ENCODE data around the gene CRIM1.
"Not testable (repeated sequence)": the region's sequence is repeated elsewhere in the genome, so short reads cannot be mapped to it uniquely, and the experiment has no call there.

The CRIM1 gene

GRCh38 chr2:36355151-36355889, at the start of gene CRIM1:
Gene CRIM1, plus strand, starts transcription at chr2:36355778. Its CDS starts 515 bp downstream, at chr2:36356293.
- peak; percentile 94 for DNase-seq (ENCODE audit: low read depth)

DNA sequence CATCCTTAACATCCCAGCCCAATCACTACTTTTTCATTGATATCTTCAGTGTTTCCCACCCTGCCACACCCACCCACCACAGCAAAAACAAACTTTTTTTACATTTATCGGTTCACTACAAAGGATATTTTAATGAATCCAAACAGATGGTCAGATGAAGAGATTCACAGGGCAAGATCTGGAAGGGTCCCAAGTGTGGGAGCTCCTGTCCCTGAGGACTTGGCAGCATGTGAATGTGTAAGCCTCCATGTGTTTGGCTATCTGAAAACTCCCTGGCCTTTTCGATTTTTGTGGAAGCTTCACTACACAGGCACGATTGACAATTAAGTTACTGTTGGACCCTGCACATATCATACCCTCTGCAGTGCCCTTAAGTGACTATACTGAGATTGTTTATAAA, 48.1 kb upstream of the CRIM1 start:
- DNase-seq (ENCODE audit: low read depth), result no peak

DNA sequence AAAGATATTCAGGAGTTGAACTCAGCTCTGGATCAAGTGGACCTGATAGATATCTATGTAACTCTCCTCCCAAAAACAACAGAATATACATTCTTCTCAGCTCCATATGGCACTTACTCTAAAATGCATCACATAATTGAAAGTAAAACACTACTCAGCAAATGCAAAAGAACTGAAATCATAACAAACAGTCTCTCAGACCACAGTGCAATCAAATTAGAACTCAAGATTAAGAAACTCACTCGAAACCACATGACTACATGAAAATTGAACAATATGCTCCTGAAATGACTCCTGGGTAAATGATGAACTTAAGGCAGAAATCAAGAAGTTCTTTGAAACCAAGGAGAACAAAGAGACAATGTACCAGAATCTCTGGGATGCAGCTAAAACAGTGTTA, 45.1 kb upstream of the CRIM1 start:
- DNase-seq (ENCODE audit: low read depth), result not testable (repeated sequence)

- no peak for DNase-seq (ENCODE audit: low read depth)
Observed at GRCh38 chr2:36318547-36318946, 37.0 kb upstream of the CRIM1 start.

- peak; percentile 64 for DNase-seq (ENCODE audit: low read depth)
Observed at GRCh38 chr2:36322108-36322507, 33.5 kb upstream of the CRIM1 start.

GRCh38 chr2:36326286-36326685, 29.3 kb upstream of the CRIM1 start:
- no peak for DNase-seq (ENCODE audit: low read depth)

DNA sequence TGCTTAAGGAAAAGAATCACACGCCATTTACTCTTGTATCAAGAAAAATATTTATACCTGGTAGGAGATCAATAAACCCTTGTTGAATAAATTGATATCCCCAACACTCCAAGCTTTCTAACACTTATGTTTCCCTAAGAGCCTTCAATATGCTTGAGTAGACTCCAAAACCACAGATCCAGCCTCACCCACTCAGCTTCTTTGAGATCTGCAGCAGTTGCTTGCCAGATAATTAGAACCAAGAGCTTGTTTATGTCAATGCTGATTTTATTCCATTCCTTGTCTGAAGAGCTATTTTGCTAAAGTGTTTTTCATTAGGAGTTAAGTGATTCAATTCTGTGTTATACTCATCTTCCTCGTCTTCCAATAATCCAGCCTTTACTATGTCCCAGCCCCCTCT, 26.3 kb upstream of the CRIM1 start:
- peak; percentile 65 for DNase-seq (ENCODE audit: low read depth)

GRCh38 chr2:36329746-36330472, 25.7 kb upstream of the CRIM1 start:
- DNase-seq (ENCODE audit: low read depth), result peak; percentile 88

DNA sequence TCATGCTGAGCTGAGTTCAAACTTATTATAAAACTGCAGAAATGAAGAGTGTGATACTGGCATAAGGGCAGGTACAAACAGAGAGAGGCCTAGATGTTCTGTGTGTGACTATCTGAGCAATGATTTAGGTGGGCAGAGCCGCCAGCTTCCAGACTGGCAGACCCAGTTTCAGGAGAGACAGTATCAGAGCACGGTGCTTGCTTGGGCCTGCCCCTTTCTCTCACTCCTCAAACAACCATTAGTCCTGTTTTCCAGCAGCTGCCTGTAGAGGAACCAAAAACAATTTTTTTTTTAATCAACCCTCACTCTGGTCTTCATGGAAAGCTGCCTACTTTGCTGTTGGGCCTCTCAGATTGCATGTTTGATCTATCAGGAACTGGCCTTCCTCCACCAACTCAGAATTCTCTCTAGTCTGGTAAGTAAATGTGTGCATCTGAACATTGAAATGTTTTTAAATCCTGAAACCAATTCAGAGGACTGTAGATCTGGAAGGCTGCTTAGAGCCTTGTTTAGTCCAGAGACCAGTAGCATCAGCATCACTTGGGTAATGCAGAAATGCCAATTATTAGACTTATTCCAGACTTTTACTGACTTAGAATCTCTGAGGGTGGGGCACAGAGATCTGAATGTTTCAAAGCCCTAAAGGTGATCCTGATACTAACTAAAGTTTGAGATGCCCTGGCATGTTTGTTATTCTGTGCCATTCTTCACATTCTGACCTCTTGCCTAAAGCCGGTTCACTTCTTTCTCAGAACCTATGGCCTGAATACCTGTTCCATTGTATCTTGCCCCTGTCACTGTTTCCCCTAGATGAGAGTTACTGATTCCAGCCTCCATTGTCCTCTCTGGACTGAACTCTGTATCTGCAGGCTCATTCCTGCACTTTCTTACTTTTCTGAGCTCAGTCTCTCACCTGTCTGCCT, 24.8 kb upstream of the CRIM1 start:
- DNase-seq (ENCODE audit: low read depth), result no peak

DNA sequence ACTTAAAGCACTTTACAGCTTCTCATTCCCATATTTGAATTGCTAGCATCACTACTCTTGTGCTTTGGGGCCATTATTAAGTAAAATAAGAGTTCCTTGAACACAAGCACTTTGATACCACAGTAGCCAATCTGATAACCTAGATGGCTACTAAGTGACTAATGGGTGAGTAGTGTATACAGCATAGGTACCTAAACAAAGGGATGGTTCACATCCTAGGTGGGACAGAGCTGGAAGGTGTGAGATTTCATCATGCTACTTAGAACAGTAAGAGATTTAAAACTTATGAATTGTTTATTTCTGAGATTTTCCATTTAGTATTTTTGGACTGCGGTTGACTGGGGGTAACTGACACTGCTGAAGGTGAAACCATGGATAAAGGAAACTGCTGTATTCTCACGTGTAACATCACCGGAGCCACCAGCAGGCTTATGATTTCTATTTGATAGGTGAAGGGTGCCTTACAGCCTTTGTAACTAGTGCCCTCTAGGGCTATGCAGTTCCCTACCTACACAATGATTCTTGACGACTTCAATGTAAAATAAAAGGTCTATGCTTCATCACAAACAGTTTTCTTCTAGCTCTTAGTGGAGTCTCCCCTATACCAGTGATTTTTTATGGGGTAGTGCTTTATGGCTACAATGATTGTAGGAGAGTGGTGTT, 22.1 kb upstream of the CRIM1 start:
- DNase-seq (ENCODE audit: low read depth), result no peak

- no peak for DNase-seq (ENCODE audit: low read depth)
Observed at GRCh38 chr2:36335597-36335996, 20.0 kb upstream of the CRIM1 start.

DNA sequence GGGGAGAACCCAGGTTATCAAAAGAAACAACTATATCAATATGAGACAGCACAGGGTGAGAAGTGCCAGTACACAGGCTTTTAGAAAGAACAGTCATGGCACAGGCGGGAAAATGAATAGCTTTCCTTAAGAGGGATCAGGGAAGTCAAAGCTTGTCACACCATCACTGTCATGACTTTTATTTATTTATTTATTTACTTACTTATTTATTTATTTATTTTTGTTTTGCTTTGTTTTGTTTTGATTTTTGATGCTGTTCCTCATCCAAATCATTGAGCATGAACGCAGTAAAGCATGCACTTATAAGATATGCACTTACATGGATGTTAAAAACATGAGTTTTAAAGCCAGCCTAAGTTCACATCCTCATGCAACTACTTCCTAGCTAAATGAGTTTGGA, 19.3 kb upstream of the CRIM1 start:
- DNase-seq (ENCODE audit: low read depth), result no peak

DNA sequence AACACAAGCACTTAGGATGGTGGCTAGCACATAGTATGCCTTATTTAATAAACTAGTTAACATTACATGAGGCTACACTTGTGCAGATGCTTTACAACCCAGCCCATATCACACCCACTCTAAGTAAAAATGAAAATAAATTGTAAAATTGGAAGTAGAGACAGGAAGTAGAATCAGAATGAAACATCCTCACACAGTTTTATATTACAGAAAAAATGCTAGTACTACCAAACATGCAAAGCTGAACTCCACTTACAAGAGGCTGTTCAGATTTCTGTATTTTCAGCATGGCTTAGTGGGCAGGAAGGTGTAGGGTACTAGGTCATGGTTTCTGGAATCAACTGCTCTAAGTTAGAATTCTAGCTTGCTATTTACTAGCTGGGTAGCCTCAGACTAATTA, 18.2 kb upstream of the CRIM1 start:
- no peak for DNase-seq (ENCODE audit: low read depth)

- DNase-seq (ENCODE audit: low read depth), result no peak
Observed at GRCh38 chr2:36338124-36338826, 17.3 kb upstream of the CRIM1 start.

DNA sequence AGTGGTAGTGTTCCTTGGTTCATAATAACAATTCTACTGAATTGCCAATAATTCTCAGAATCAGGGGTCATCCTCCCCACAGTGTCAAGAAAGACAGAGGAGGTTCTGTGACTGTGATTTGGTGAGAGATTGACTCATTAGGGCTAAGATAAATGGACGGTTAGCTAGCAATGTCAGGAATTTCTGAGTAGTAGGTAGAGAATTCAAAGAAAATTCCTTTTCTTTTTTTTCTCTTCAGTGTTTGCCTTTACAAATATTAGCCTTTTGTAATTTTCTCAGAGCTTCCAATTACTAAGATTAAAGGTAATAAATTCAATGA, 16.8 kb upstream of the CRIM1 start:
- DNase-seq (ENCODE audit: low read depth), result peak; percentile 81

GRCh38 chr2:36339607-36340218, 15.9 kb upstream of the CRIM1 start:
- peak; percentile 82 for DNase-seq (ENCODE audit: low read depth)

DNA sequence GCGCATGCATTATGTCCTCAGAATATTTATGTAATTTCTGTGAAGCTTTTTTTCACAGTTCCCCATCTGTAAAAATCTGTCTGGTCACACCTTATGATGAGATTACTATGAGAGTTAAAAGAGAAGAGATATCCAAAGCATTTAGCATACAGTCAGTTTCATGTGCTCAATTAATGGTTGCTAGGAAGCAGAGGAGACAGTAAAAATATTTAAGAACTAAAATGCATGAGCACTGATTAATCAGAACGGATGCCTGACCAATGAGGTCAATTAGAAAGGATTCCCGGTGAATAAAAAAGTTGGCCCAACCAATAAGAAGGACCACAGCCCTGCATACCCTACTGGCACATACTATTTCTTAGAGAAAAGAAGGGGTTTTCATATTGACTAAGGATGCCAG, 12.0 kb upstream of the CRIM1 start:
- no peak for DNase-seq (ENCODE audit: low read depth)

DNA sequence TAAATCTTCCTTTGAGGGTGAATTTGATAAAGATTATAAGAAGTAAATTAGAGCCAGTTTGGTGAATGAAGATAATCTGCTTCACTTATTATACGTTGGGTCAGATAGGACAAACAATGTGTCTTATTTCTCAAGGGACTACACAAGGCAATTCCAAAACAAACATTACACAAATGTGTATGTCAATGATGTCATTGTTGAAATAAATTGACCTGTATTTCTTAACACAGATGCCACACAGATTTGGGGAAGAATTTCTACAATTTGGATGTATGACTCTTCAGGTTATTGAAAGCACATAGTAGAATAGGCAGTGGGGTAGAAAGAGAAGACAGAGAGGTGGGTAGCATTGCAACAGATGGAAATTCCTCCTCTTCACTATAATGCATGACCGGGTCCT, 6.9 kb upstream of the CRIM1 start:
- DNase-seq (ENCODE audit: low read depth), result peak; percentile 51

- no peak for DNase-seq (ENCODE audit: low read depth)
Observed at GRCh38 chr2:36351291-36351690, 4.3 kb upstream of the CRIM1 start.

DNA sequence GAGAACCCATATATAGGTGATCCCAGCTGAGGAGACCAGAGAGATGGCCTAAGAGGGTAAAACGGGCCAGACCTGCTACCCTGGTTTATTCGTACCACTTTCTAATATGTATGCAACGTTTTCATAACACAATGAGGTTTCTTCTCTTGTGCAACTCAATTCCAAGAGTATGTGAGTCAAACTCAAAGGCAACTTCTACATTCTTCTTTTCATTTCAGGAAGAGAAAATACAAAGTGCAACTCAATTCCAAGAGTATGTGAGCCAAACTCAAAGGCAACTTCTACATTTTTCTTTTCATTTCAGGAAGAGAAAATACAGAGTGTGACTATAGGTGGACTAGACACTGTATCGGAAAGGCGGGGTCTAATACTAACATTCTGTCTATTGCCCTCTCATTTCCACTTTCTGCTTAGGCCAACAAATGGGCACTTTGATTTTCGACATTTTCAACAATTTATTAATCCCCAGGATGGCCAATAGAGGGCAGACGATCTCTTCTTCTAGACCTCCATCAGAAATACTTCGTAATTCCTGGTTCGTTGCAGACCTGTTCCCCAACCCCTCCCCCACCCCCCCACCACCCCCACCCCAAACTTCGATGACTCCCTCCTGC, 3.7 kb upstream of the CRIM1 start:
- DNase-seq (ENCODE audit: low read depth), result peak; percentile 65

- DNase-seq (ENCODE audit: low read depth), result peak; percentile 91
Observed at GRCh38 chr2:36352701-36353100, 2.9 kb upstream of the CRIM1 start.

Data from iris pigment epithelial cell (primary cell).